ENCODE measurements around the gene THSD4.

Gene THSD4

GRCh38 chr15:71679793-71680353, 564.6 kb downstream of the THSD4 start:
- DNase-seq = no peak
- in situ Hi-C loops (cut with MboI; ENCODE audit: low pct_unique_long_range_greater_than_20kb, low sequenced_read_pairs) = no loop called here

- in situ Hi-C loops (cut with MboI; ENCODE audit: low pct_unique_long_range_greater_than_20kb, low sequenced_read_pairs) = no loop called here
- DNase-seq = no peak
Observed at GRCh38 chr15:71682001-71682400, 566.7 kb downstream of the THSD4 start.

DNA sequence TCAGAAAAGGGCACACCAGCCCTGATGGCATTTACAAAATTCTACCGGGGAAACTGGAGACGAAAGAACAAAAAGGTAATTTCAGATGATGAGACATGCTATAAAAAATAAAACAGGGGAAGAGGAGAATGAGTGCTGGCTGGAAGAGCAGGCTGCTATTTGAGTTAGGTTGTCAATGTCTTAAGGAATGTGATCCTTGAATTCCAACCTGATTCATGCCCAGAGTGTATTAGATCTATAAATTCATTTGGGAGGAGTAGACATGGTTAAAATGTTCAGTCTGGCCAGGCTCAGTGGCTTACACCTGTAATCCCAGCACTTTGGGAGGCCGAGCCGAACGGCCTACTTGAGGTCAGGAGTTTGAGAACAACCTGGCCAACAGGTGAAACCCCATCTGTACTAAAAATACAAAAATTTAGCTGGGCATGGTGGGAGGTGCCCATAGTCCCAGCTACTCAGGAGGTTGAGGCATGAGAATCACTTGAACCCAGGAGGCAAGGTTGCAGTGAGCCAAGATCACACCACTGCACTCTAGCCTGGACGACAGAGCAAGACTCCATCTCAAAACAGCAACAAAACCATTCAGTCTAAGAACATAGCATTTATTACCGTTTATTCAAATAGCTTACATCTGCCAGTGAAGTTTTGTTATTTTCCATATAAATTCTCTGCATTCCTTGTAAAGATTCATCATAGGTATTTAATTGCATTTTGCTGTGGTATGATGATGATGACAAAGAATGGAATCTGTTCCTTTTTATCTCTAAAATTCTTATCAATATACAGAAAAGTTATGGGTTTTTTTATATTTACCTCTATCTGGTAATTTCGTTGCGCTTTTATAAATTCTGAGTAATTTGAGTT, 568.4 kb downstream of the THSD4 start:
- DNase-seq = no peak
- in situ Hi-C loops (cut with MboI; ENCODE audit: low pct_unique_long_range_greater_than_20kb, low sequenced_read_pairs) = no loop called here

DNA sequence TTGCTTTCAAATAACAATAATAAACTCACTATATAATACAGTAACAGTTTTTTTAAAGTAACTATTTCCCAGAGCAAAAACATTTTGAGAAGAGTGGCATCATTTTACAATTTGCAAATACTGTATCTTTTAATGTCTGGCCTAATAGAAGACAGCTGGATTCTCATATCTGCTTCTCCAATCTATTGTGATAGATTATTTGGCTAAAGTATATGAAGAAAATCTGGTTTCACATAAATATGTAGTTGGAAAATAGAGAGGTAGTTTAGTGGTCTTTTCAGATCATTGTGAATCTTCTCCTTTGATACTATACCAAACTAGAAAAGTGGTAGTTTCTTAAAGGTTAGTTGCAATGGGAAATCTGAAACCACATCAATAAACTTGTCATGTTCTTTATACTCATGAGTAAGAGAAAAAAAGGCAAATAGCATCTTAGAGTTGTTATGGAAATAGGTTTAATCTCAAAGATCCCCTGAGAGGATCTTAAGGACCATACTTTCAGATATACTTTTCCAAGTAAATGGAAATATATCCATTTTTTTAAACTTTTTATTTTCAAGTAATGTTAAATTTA, 570.2 kb downstream of the THSD4 start:
- in situ Hi-C loops (cut with MboI; ENCODE audit: low pct_unique_long_range_greater_than_20kb, low sequenced_read_pairs) = no loop called here
- DNase-seq = no peak

DNA sequence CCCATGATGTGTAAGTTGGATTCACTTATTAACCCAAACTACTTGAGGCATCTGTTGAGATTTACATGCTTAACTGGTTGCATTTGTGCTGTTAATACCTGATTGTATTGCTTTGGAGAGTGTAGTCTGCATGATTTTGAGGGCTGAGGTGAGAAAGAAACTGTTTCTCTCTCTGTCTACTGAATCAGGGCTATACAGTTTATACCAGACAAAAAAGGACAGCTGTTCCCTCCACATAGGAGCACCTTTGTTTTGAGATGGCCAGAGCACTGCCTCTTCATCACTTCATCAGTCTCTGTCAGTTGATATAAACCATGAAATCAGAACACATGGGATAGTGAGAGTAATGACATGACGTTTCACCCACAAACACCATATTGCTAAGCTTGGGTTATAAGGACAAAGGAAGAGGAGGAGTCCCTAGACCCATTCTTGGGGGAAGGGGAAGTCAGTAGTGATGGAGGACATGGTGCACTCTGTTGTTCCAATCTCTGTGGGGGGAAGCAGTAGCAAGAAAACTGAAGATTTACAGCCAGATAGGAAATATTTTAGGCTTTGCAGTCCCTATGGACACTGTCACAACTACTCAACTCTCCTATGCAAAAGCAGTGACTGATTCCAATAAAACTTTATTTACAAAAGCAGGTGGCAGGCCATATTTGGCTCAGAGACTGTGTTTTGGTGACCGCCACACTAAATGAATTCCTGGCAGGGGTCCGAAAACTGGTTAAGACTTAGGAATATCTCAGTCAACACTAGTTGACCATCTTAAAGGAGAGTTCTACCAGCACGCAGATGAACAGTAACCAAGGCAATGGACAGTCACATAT, 571.2 kb downstream of the THSD4 start:
- in situ Hi-C loops (cut with MboI; ENCODE audit: low pct_unique_long_range_greater_than_20kb, low sequenced_read_pairs) = no loop called here
- DNase-seq = no peak

GRCh38 chr15:71687902-71688508, 572.7 kb downstream of the THSD4 start:
- in situ Hi-C loops (cut with MboI; ENCODE audit: low pct_unique_long_range_greater_than_20kb, low sequenced_read_pairs) = no loop called here

GRCh38 chr15:71688509-71689094, 573.3 kb downstream of the THSD4 start:
- in situ Hi-C loops (cut with MboI; ENCODE audit: low pct_unique_long_range_greater_than_20kb, low sequenced_read_pairs) = no loop called here
- no peak for DNase-seq

More at GRCh38 chr15:71687902-71688508, 572.7 kb downstream of the THSD4 start:
- DNase-seq = no peak

DNA sequence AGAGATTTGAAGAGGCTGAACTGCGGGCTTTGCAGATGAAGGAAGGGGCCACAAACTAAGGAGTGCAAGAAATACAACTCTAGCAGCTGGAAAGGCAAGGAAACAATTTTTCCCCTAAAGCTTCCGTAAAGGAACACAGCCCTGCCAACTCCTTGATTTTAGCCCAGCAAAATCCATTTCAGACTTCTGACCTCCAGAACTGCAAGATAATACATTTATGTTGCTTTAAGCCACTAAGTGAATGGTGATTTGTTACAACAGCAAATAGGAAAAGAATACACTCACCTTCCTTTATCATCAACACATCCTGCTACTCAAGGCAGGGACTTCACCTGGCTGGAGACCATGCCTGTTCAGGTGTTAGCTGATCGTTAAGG, 575.8 kb downstream of the THSD4 start:
- in situ Hi-C loops (cut with MboI; ENCODE audit: low pct_unique_long_range_greater_than_20kb, low sequenced_read_pairs) = no loop called here

GRCh38 chr15:71691458-71692417, 576.5 kb downstream of the THSD4 start:
- in situ Hi-C loops (cut with MboI; ENCODE audit: low pct_unique_long_range_greater_than_20kb, low sequenced_read_pairs) = no loop called here

More for the DNA sequence above, 575.8 kb downstream of the THSD4 start:
- DNase-seq = no peak

GRCh38 chr15:71697236-71697635, 582.0 kb downstream of the THSD4 start:
- in situ Hi-C loops (cut with MboI; ENCODE audit: low pct_unique_long_range_greater_than_20kb, low sequenced_read_pairs) = no loop called here
- no peak for DNase-seq

More at GRCh38 chr15:71691458-71692417, 576.5 kb downstream of the THSD4 start:
- DNase-seq = no peak

GRCh38 chr15:71698030-71698429, 582.8 kb downstream of the THSD4 start:
- no peak for DNase-seq
- in situ Hi-C loops (cut with MboI; ENCODE audit: low pct_unique_long_range_greater_than_20kb, low sequenced_read_pairs) = no loop called here

DNA sequence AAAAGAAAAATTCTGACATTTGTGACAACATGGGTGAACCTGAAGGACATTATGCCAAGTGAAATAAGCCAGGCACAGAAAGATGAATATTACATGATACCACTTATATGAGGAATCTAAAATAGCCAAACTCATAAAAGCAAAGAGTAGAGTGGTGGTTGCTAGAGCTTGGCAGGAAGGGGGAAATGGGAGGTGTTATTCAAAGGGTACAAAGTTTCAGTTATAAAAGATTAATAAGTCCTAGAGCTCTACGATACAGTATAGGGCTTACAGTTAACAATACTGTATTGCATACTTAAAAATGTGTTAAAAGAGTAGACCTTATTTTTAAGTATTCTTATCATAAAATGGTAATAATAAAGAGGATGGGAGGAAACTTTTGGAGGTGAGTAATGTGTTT, 583.5 kb downstream of the THSD4 start:
- in situ Hi-C loops (cut with MboI; ENCODE audit: low pct_unique_long_range_greater_than_20kb, low sequenced_read_pairs) = no loop called here
- no peak for DNase-seq

DNA sequence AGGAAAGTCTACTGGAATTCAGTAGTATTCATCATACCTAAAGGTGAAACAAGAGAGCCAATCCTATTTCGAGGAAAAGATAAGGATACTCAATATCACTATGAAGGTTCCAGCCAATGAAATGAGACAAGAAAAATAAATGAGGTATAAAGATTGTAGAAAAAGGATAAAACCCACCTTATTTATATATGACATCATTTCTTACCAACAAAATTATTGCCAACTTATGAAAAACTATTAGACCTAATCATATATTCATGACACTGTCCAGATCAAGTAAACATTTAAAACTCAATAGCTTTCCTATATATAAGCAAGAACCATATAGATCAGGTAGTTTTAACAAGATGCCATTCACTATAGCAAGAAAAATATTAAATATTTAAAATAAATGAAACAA, 584.7 kb downstream of the THSD4 start:
- DNase-seq = no peak
- in situ Hi-C loops (cut with MboI; ENCODE audit: low pct_unique_long_range_greater_than_20kb, low sequenced_read_pairs) = no loop called here

DNA sequence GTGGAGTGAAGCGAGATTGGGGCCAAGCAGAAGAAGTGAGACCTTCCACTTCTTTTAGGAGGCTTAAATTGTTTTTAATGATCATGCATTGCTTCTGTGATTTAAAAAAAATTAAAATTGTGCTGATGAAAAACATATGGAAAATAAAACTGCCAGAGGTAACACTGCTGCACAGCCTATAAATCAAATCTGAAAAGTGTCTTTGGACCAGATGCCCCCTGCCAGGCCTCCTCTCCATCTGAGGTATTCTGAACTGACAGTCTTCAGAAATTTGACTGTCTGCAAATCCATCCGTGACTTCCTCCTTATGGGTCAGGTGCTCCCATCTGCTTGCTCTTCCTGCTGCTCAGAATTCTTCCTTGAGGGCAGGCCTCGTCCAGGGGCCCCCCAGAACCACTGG, 586.5 kb downstream of the THSD4 start:
- in situ Hi-C loops (cut with MboI; ENCODE audit: low pct_unique_long_range_greater_than_20kb, low sequenced_read_pairs) = no loop called here

GRCh38 chr15:71702496-71702895, 587.2 kb downstream of the THSD4 start:
- in situ Hi-C loops (cut with MboI; ENCODE audit: low pct_unique_long_range_greater_than_20kb, low sequenced_read_pairs) = no loop called here
- DNase-seq = no peak

More for the DNA sequence above, 586.5 kb downstream of the THSD4 start:
- DNase-seq = no peak

GRCh38 chr15:71705151-71705550, 589.9 kb downstream of the THSD4 start:
- no peak for DNase-seq
- in situ Hi-C loops (cut with MboI; ENCODE audit: low pct_unique_long_range_greater_than_20kb, low sequenced_read_pairs) = no loop called here

DNA sequence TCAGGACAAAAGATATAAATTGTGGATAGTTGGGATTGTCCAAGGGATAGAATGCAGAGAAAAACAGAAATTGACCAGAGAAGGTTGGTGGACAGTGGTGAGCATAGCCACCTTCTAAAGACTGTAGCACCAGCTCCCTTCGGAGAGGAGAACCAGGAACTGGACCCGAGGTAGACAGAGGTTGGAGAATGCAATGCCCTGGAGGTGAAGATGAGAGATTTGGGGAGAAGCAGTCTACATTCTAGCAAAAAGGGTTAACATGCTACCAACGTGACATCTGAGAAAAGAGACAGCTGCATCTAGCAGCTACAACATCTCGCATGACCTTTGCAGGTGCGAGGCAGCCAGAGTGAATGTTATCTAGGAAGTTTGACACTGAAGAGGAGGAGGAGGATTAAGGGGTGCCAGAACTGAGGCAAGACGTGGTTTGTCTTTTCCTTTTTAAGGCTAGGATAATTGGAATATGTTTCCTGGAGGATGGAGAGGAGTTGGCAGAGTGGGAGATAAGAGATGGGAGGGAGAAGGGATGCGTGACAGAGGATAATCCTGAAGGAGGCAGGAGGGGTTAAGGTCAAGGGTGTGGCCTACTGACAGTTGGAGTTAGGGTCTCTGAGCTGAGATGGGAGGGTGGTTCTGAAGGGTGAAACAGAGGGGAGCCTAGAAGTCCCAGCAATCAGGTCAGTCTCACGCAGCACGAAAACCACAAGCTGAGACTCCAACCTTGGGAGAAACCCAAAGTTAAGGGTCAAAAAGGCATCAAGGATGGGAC, 591.4 kb downstream of the THSD4 start:
- in situ Hi-C loops (cut with MboI; ENCODE audit: low pct_unique_long_range_greater_than_20kb, low sequenced_read_pairs) = no loop called here
- no peak for DNase-seq

Measured in KBM-7 (cell line).